CD4-positive, alpha-beta T cell treated with Interleukin-10 for 1 hour (primary cell): ENCODE results near the gene RREB1.

Experiments used
- DNase-seq: peaks from one replicate; pipeline ENCODE4 v3.0.0-alpha.2; 2020

RREB1 gene

GRCh38 chr6:7127680-7128079 lies 19.9 kb downstream of the RREB1 start:
- no peak for DNase-seq

GRCh38 chr6:7129360-7129759 lies 21.6 kb downstream of the RREB1 start:
- no peak for DNase-seq

GRCh38 chr6:7129784-7130569 lies 22.2 kb downstream of the RREB1 start:
- DNase-seq: no peak

GRCh38 chr6:7131390-7131789 lies 23.6 kb downstream of the RREB1 start:
- no peak for DNase-seq

- DNase-seq: no peak
Observed at GRCh38 chr6:7132398-7133035, 24.8 kb downstream of the RREB1 start.

GRCh38 chr6:7134999-7135745 lies 27.4 kb downstream of the RREB1 start:
- DNase-seq: no peak

GRCh38 chr6:7135755-7136154 lies 28.0 kb downstream of the RREB1 start:
- DNase-seq: no peak

- DNase-seq: no peak
Observed at GRCh38 chr6:7136859-7137334, 29.1 kb downstream of the RREB1 start.

- DNase-seq: peak; percentile 67
Observed at GRCh38 chr6:7137335-7138045, 29.7 kb downstream of the RREB1 start.

GRCh38 chr6:7138046-7138531 lies 30.3 kb downstream of the RREB1 start:
- DNase-seq: no peak

- peak; percentile 75 for DNase-seq
Observed at GRCh38 chr6:7138921-7139358, 31.2 kb downstream of the RREB1 start.

- DNase-seq: no peak
Observed at GRCh38 chr6:7139835-7140470, 32.2 kb downstream of the RREB1 start.

- DNase-seq: peak; percentile 80
Observed at GRCh38 chr6:7140631-7141378, 33.0 kb downstream of the RREB1 start.

- no peak for DNase-seq
Observed at GRCh38 chr6:7142228-7142801, 34.6 kb downstream of the RREB1 start.

GRCh38 chr6:7142918-7143475 lies 35.2 kb downstream of the RREB1 start:
- DNase-seq: no peak

- no peak for DNase-seq
Observed at GRCh38 chr6:7143476-7143974, 35.8 kb downstream of the RREB1 start.

- no peak for DNase-seq
Observed at GRCh38 chr6:7144872-7145584, 37.3 kb downstream of the RREB1 start.

GRCh38 chr6:7145585-7145884 lies 37.8 kb downstream of the RREB1 start:
- no peak for DNase-seq

GRCh38 chr6:7145885-7146828 lies 38.4 kb downstream of the RREB1 start:
- DNase-seq: no peak
